ENCODE measurements around the gene VGLL4. TPM values are rescaled to one million over a fixed set of nuclear protein-coding genes. Genes with fewer than 3 reads are reported as not detected.
"Not testable (repeated sequence)": the region's sequence is repeated elsewhere in the genome, so short reads cannot be mapped to it uniquely, and the experiment has no call there.

The VGLL4 gene
- total RNA-seq, 2 donors from 2014 or later: 47.5 to 49.7 TPM

GRCh38 chr3:11600501-11601282 lies 43.0 kb downstream of the VGLL4 start:
- H3K27me3 ChIP-seq (ENCODE audit: control insufficient read depth, insufficient read depth, low read length, poor library complexity, severe bottlenecking): no peaks in the 10 kb centered on the region
- Mint-ChIP-seq H3K4me1 (peaks cover 44% of the 10 kb centered on the region), H3K27ac (peak overlapping the region; percentile 88), H3K4me3 (no peak overlapping the region), H3K36me3 (ENCODE audit: low read depth) (peaks cover 49% of the 10 kb centered on the region), H3K9me3 (peaks cover 28% of the 10 kb centered on the region), H3K27me3 (ENCODE audit: insufficient read depth) (no peaks in the 10 kb centered on the region)
- 58 to 69% methylated on average over 16 to 18 of the region's 18 CpGs for WGBS, 2 experiments (ENCODE audit: insufficient coverage in 1 of 2, insufficient read length in 1 of 2)
- peak; percentile 89 for DNase-seq
- no peak for TF ChIP-seq CTCF (conservative IDR thresholded peaks at IDR 0.05)
- no peak overlapping the region for H3K9ac ChIP-seq (ENCODE audit: extremely low read depth, low read length, poor library complexity, severe bottlenecking)
- peaks cover 19% of the 10 kb centered on the region for H3K9me3 ChIP-seq (ENCODE audit: control insufficient read depth, low read length)
- peaks cover 30% of the 10 kb centered on the region for H3K36me3 ChIP-seq (ENCODE audit: control insufficient read depth, insufficient read depth, low read length)
- peak overlapping the region; percentile 64 for H3K27ac ChIP-seq (ENCODE audit: low read depth, low read length)
- no peak overlapping the region for H3K4me3 ChIP-seq (ENCODE audit: low read length)
- peaks cover 14% of the 10 kb centered on the region for H3K4me1 ChIP-seq (ENCODE audit: control insufficient read depth, insufficient read depth, low read length)

- Mint-ChIP-seq H3K27me3 (ENCODE audit: insufficient read depth) (no peaks in the 10 kb centered on the region), H3K4me3 (no peak overlapping the region), H3K9me3 (peaks cover 28% of the 10 kb centered on the region), H3K27ac (no peak overlapping the region), H3K4me1 (peaks cover 45% of the 10 kb centered on the region), H3K36me3 (ENCODE audit: low read depth) (peaks cover 54% of the 10 kb centered on the region)
- DNase-seq: no peak
- Histone ChIP-seq H3K9me3 (ENCODE audit: control insufficient read depth, low read length) (peaks cover 19% of the 10 kb centered on the region), H3K27ac (ENCODE audit: low read depth, low read length) (no peak overlapping the region), H3K9ac (ENCODE audit: extremely low read depth, low read length, poor library complexity, severe bottlenecking) (no peak overlapping the region), H3K4me1 (ENCODE audit: control insufficient read depth, insufficient read depth, low read length) (peaks cover 30% of the 10 kb centered on the region), H3K4me3 (ENCODE audit: low read length) (no peak overlapping the region), H3K27me3 (ENCODE audit: control insufficient read depth, insufficient read depth, low read length, poor library complexity, severe bottlenecking) (no peaks in the 10 kb centered on the region), H3K36me3 (ENCODE audit: control insufficient read depth, insufficient read depth, low read length) (peaks cover 27% of the 10 kb centered on the region)
- WGBS, 2 experiments (ENCODE audit: insufficient coverage in 1 of 2, insufficient read length in 1 of 2): 95 to 96% methylated on average over 4 to 7 of the region's 7 CpGs
- no peak for TF ChIP-seq CTCF (conservative IDR thresholded peaks at IDR 0.05)
Measured at GRCh38 chr3:11596387-11596786, 47.3 kb downstream of the VGLL4 start.

- H3K27me3 ChIP-seq (ENCODE audit: control insufficient read depth, insufficient read depth, low read length, poor library complexity, severe bottlenecking); H3K4me3 Mint-ChIP-seq; H3K4me3 ChIP-seq (ENCODE audit: low read length); H3K27me3 Mint-ChIP-seq (ENCODE audit: insufficient read depth); DNase-seq; H3K27ac Mint-ChIP-seq; H3K27ac ChIP-seq (ENCODE audit: low read depth, low read length); H3K9ac ChIP-seq (ENCODE audit: extremely low read depth, low read length, poor library complexity, severe bottlenecking): not testable (repeated sequence)
- H3K36me3 Mint-ChIP-seq (ENCODE audit: low read depth): peaks cover 43% of the 10 kb centered on the region
- peaks cover 44% of the 10 kb centered on the region for H3K4me1 Mint-ChIP-seq
- Histone ChIP-seq H3K36me3 (ENCODE audit: control insufficient read depth, insufficient read depth, low read length) (peaks cover 15% of the 10 kb centered on the region), H3K9me3 (ENCODE audit: control insufficient read depth, low read length) (peaks cover 19% of the 10 kb centered on the region), H3K4me1 (ENCODE audit: control insufficient read depth, insufficient read depth, low read length) (peaks cover 34% of the 10 kb centered on the region)
- WGBS, 2 experiments (ENCODE audit: insufficient coverage in 1 of 2, insufficient read length in 1 of 2): 100% methylated on average over 1 to 4 of the region's 5 CpGs
- peaks cover 28% of the 10 kb centered on the region for H3K9me3 Mint-ChIP-seq
Measured at GRCh38 chr3:11595024-11595423, 48.7 kb downstream of the VGLL4 start.
